Suprapubic skin (tissue), 3 donors: Measurements from ENCODE around the gene CXCR4.

ENCODE experiments used
- CTCF ChIP-seq, 2 donors: fragments of 200-600 bp in 1 of 2; fragments of 450-650 bp in 1 of 2; sonication (generic) in 1 of 2; IDR thresholded peaks; one replicate each; pipeline ENCODE4 v1.5.1; 2016 to 2019; ENCODE audit warnings: antibody characterized with exemption in 2 of 2, mild to moderate bottlenecking in 1 of 2, moderate library complexity in 1 of 2
- EP300 ChIP-seq: sonication (generic); formaldehyde crosslinking; IDR thresholded peaks from one replicate; pipeline ENCODE4 v1.6.1; 2017; ENCODE audit warnings: antibody characterized with exemption

GRCh38 chr2:136117909-136118818 lies at the start of gene CXCR4:
- TF ChIP-seq CTCF (IDR thresholded peaks at IDR 0.05) (no peak), EP300 (no peak)
